Endothelial cell of umbilical vein (primary cell): ENCODE data around the gene FAM135A. TPM values are rescaled to one million over a fixed set of nuclear protein-coding genes. Genes with fewer than 3 reads are reported as not detected.

Source experiments
- BruUV-seq: library from RNA; stranded (reverse); fragments of 400-500 nt; replicated peaks from 2 replicates; lab custom pipeline; 2021; lab: Mats Ljungman, UMichigan
- CTCF ChIA-PET: fragments of 300-600, 350-600 bp; sonication (Branson Sonifier 250); formaldehyde crosslinking; loops from one replicate; lab custom pipeline; 2021; ENCODE audit warnings: antibody characterized with exemption, inconsistent platforms; lab: Charles Lee
- POLR2A ChIA-PET: fragments of 300-600, 350-600 bp; sonication (Branson Sonifier 250); formaldehyde crosslinking; loops from one replicate; lab custom pipeline; 2021; ENCODE audit warnings: antibody characterized with exemption, inconsistent platforms; lab: Charles Lee
- DNase-seq: peaks from one replicate; pipeline ENCODE4 v3.0.0-alpha.2; 2011; ENCODE audit warnings: low read depth, low spot score
- FAIRE-seq: peaks from 2 replicates; lab custom pipeline; 2011; peaks lifted over from hg19 to GRCh38; lab: Jason Lieb, UNC
- H2AFZ ChIP-seq: 2 replicates; pipeline ENCODE4 v1.6.0; 2012; ENCODE audit warnings: low read depth, low read length, control low read depth, inconsistent platforms
- H3K27ac ChIP-seq: 2 replicates; pipeline ENCODE4 v1.5.1; 2011; ENCODE audit warnings: low read depth, mild to moderate bottlenecking, control low read depth, low read length, moderate library complexity; ENCODE audit not compliant: insufficient read depth
- H3K27me3 ChIP-seq, 2 experiments: 2 replicates each; pipeline versions ENCODE4 v1.6.0 to v1.6.1; 2011; ENCODE audit warnings: low read length in 2 of 2, mixed read lengths in 1 of 2; ENCODE audit not compliant: control insufficient read depth in 2 of 2, insufficient read depth in 2 of 2
- H3K36me3 ChIP-seq, 2 experiments: 2 replicates in 1 of 2; 3 replicates in 1 of 2; pipeline ENCODE4 v1.5.1; 2011; ENCODE audit warnings: low read length in 2 of 2, mild to moderate bottlenecking in 1 of 2, moderate library complexity in 1 of 2; ENCODE audit not compliant: control insufficient read depth in 2 of 2, insufficient read depth in 2 of 2; ENCODE audit errors: extremely low read depth in 1 of 2
- H3K4me1 ChIP-seq: 3 replicates; pipeline ENCODE4 v1.5.1; 2011; ENCODE audit warnings: mild to moderate bottlenecking, low read length; ENCODE audit not compliant: control insufficient read depth, insufficient read depth; ENCODE audit errors: extremely low read depth
- H3K4me2 ChIP-seq: 2 replicates; pipeline ENCODE4 v1.6.1; 2011; ENCODE audit warnings: low read length, control low read depth, mixed read lengths; ENCODE audit not compliant: insufficient read depth
- H3K4me3 ChIP-seq, 3 experiments: fragments of 200-600 bp in 1 of 3; sonication (generic), shearing (Covaris generic) in 1 of 3; replicated peaks in 1 of 3; 2 replicates each; pipeline ENCODE4 v1.5.1; 2011 to 2016; ENCODE audit warnings: control low read depth in 3 of 3, low read length in 3 of 3, mild to moderate bottlenecking in 2 of 3, inconsistent platforms in 1 of 3, low read depth in 1 of 3, moderate library complexity in 1 of 3; ENCODE audit not compliant: insufficient read depth in 1 of 3
- H3K79me2 ChIP-seq: 2 replicates; pipeline ENCODE4 v1.6.0; 2012; ENCODE audit warnings: low read length, inconsistent platforms; ENCODE audit not compliant: control insufficient read depth, insufficient read depth
- H3K9ac ChIP-seq: replicated peaks from 2 replicates; pipeline ENCODE3; 2011; ENCODE audit warnings: low read length, control low read depth; ENCODE audit not compliant: insufficient read depth; ENCODE audit errors: extremely low read depth
- H3K9me1 ChIP-seq: replicated peaks from 3 replicates; pipeline ENCODE4 v1.6.0; 2011; ENCODE audit warnings: mild to moderate bottlenecking, low read length; ENCODE audit not compliant: control insufficient read depth, insufficient read depth; ENCODE audit errors: extremely low read depth
- H3K9me3 ChIP-seq: replicated peaks from 2 replicates; pipeline ENCODE4 v1.5.1; 2012; ENCODE audit warnings: low read length, inconsistent platforms; ENCODE audit not compliant: control insufficient read depth, insufficient read depth
- H4K20me1 ChIP-seq: replicated peaks from 2 replicates; pipeline ENCODE3; 2011; ENCODE audit warnings: mild to moderate bottlenecking, low read length; ENCODE audit not compliant: control insufficient read depth, insufficient read depth; ENCODE audit errors: extremely low read depth
- EZH2 ChIP-seq: IDR thresholded peaks from 2 replicates; pipeline ENCODE4 v1.6.1; 2012; ENCODE audit warnings: borderline replicate concordance, low read depth, mild to moderate bottlenecking, moderate library complexity, low read length, inconsistent platforms; ENCODE audit not compliant: severe bottlenecking
- FOS ChIP-seq: IDR thresholded peaks from 2 replicates; pipeline ENCODE4 v1.6.1; 2011; ENCODE audit warnings: mild to moderate bottlenecking, low read length, moderate library complexity, borderline replicate concordance; ENCODE audit not compliant: insufficient read depth
- GATA2 ChIP-seq: IDR thresholded peaks from 2 replicates; pipeline ENCODE4 v1.7.0; 2011; ENCODE audit warnings: low read depth, mild to moderate bottlenecking, moderate library complexity, mixed read lengths, low read length; ENCODE audit not compliant: insufficient read length, insufficient read depth
- JUN ChIP-seq: IDR thresholded peaks from 2 replicates; pipeline ENCODE4 v1.6.1; 2011; ENCODE audit warnings: borderline replicate concordance, low read depth; ENCODE audit not compliant: insufficient read length, insufficient read depth
- MYC ChIP-seq: IDR thresholded peaks from one replicate; pipeline ENCODE4 v1.6.1; 2011; ENCODE audit warnings: mild to moderate bottlenecking, low read depth, low read length
- POLR2A ChIP-seq: IDR thresholded peaks from 2 replicates; pipeline ENCODE4 v1.6.1; 2012; ENCODE audit warnings: low read depth, mild to moderate bottlenecking, control low read depth, low read length
- POLR2AphosphoS5 ChIP-seq: IDR thresholded peaks from 2 replicates; pipeline ENCODE4 v1.6.1; 2012; ENCODE audit warnings: low read depth, mild to moderate bottlenecking, control low read depth, low read length, moderate library complexity; ENCODE audit not compliant: insufficient read depth
- dilution Hi-C: fragments of 300-500 bp; cut with MboI; formaldehyde crosslinking; loops from one replicate; pipeline ENCODE4 v1.15.0; 2019; ENCODE audit warnings: low sequenced_read_pairs; ENCODE audit not compliant: extremely low pct_ligation_motif_present
- intact Hi-C: fragments of 100-400 bp; cut with micrococcal nuclease; formaldehyde crosslinking; loops from one replicate; pipeline ENCODE4 v1.10.0; 2022
- polyA plus RNA-seq, 4 experiments: library from polyadenylated mRNA; depleted of rRNA in 3 of 4; stranded (reverse) in 3 of 4; unstranded in 1 of 4; fragments of >200 nt; gene quantifications; 2 replicates each; pipeline versions ENCODE4 v1.2.1 to v1.2.3, GENCODE V29; 2011 to 2012; ENCODE audit warnings: missing spikeins in 1 of 4
- total RNA-seq: library from RNA; stranded (reverse); gene quantifications from 2 replicates; pipeline ENCODE4 v1.2.3, GENCODE V29; 2021
- TF ChIP-seq, protein P1 (sequence below): IDR thresholded peaks from 2 replicates; pipeline ENCODE4 v1.6.1; 2011; ENCODE audit not compliant: insufficient read depth, insufficient read length
- TF ChIP-seq, protein P2 (sequence below), 2 donors: IDR thresholded peaks; 1 replicate in 1 of 2; 2 replicates in 1 of 2; pipeline ENCODE4 v1.5.1; 2011; ENCODE audit warnings: low read length in 2 of 2, mild to moderate bottlenecking in 2 of 2, moderate library complexity in 2 of 2, control low read depth in 1 of 2, inconsistent platforms in 1 of 2, low read depth in 1 of 2; ENCODE audit not compliant: insufficient read depth in 1 of 2; ENCODE audit errors: extremely low read depth in 1 of 2

FAM135A gene
- total and polyA plus RNA-seq, 2 donors (not counting 3 experiments of a cell fraction or from before 2014, with no cell fraction given), result 3.7 to 9.6 TPM

DNA sequence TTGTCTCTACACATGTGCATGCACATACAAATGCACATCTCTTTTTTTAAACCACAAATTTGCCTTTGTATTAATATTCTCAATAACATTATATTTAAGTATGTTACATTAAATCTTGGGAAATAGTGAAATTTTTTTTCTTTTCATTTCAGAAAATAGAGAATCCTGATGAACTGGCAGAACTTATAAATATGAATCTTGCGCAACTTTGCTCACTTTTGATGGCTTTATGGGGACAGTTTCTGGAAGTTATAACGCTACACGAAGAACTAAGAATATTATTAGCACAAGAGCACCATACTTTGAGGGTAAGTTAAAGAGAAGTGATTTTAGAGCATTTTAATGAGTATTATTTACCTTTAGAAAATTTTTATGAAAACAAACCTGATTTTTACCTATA is 89.2 kb downstream of the FAM135A start:
- intact Hi-C loops, result no loop called here
- H3K27ac ChIP-seq, result no peak overlapping the region
- CTCF ChIA-PET, result interaction anchor here (1.0 kb wide), 1 partner anchor 184 kb away, joined by 3 read pairs; no protein-coding TSS in a partner anchor
- dilution Hi-C loops, result no loop called here
- no peaks in the 10 kb centered on the region for H3K79me2 ChIP-seq
- no TSS peak for BruUV-seq
- no peak overlapping the region for H2AFZ ChIP-seq
- H3K36me3 ChIP-seq, result peaks cover 0 to 2% of the 10 kb centered on the region in 2 experiments
- TF ChIP-seq, protein P1, sequence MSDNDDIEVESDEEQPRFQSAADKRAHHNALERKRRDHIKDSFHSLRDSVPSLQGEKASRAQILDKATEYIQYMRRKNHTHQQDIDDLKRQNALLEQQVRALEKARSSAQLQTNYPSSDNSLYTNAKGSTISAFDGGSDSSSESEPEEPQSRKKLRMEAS, result no peak
- no peak for TF ChIP-seq POLR2A
- no peak for TF ChIP-seq EZH2
- no peak for TF ChIP-seq JUN
- TF ChIP-seq POLR2AphosphoS5, result no peak
- no peak for TF ChIP-seq GATA2
- TF ChIP-seq FOS, result no peak
- TF ChIP-seq, protein P2, sequence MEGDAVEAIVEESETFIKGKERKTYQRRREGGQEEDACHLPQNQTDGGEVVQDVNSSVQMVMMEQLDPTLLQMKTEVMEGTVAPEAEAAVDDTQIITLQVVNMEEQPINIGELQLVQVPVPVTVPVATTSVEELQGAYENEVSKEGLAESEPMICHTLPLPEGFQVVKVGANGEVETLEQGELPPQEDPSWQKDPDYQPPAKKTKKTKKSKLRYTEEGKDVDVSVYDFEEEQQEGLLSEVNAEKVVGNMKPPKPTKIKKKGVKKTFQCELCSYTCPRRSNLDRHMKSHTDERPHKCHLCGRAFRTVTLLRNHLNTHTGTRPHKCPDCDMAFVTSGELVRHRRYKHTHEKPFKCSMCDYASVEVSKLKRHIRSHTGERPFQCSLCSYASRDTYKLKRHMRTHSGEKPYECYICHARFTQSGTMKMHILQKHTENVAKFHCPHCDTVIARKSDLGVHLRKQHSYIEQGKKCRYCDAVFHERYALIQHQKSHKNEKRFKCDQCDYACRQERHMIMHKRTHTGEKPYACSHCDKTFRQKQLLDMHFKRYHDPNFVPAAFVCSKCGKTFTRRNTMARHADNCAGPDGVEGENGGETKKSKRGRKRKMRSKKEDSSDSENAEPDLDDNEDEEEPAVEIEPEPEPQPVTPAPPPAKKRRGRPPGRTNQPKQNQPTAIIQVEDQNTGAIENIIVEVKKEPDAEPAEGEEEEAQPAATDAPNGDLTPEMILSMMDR (IDR thresholded peaks at IDR 0.05; ENCODE audit: extremely low read depth in 1 of 2, insufficient read depth in 1 of 2, low read depth in 1 of 2, low read length in 2 of 2), result no peak
- no peak for TF ChIP-seq MYC
- no peaks in the 10 kb centered on the region for H4K20me1 ChIP-seq
- no peak overlapping the region for H3K4me3 ChIP-seq
- no peaks in the 10 kb centered on the region for H3K27me3 ChIP-seq
- FAIRE-seq, result no peak
- POLR2A ChIA-PET, result no interaction called here
- no peaks in the 10 kb centered on the region for H3K9me1 ChIP-seq
- no peak overlapping the region for H3K9ac ChIP-seq
- DNase-seq, result no peak
- H3K9me3 ChIP-seq, result no peaks in the 10 kb centered on the region
- no peak overlapping the region for H3K4me2 ChIP-seq
- no peaks in the 10 kb centered on the region for H3K4me1 ChIP-seq
